Endodermal cell (in vitro differentiated cells): ENCODE measurements around the gene CCDC27. TPM values are rescaled to one million over a fixed set of nuclear protein-coding genes. Genes with fewer than 3 reads are reported as not detected.
A peak's percentile ranks its signal among the peaks of the same experiment; 100 is the strongest.

Source experiments
- DNase-seq: peaks from one replicate; pipeline ENCODE4 v3.0.0-alpha.2; 2017
- H3K27ac ChIP-seq: 2 replicates; pipeline ENCODE4 v1.5.1; 2013; ENCODE audit warnings: mild to moderate bottlenecking, low read depth, low read length, moderate library complexity
- H3K27me3 ChIP-seq: 2 replicates; pipeline ENCODE4 v1.6.1; 2013; ENCODE audit warnings: mild to moderate bottlenecking, low read length, moderate library complexity; ENCODE audit not compliant: insufficient read depth, control insufficient read depth, poor library complexity, severe bottlenecking
- H3K36me3 ChIP-seq: 2 replicates; pipeline ENCODE4 v1.7.0; 2013; ENCODE audit warnings: mild to moderate bottlenecking, low read length, moderate library complexity; ENCODE audit not compliant: control insufficient read depth, insufficient read depth
- H3K4me1 ChIP-seq: one replicate; pipeline ENCODE4 v1.7.0; 2013; ENCODE audit warnings: low read length; ENCODE audit not compliant: control insufficient read depth, insufficient read depth
- H3K4me3 ChIP-seq: 2 replicates; pipeline ENCODE4 v1.5.1; 2013; ENCODE audit warnings: mild to moderate bottlenecking, low read length, moderate library complexity
- H3K9ac ChIP-seq: 2 replicates; pipeline ENCODE4 v1.6.1; 2013; ENCODE audit warnings: mild to moderate bottlenecking, low read length, moderate library complexity; ENCODE audit not compliant: poor library complexity, severe bottlenecking; ENCODE audit errors: extremely low read depth
- H3K9me3 ChIP-seq: 2 replicates; pipeline ENCODE4 v1.6.1; 2013; ENCODE audit warnings: mild to moderate bottlenecking, low read length, moderate library complexity; ENCODE audit not compliant: control insufficient read depth
- H3K27ac Mint-ChIP-seq: 2 replicates; pipeline ENCODE4 v1.8.0; 2020; ENCODE audit warnings: mixed read lengths
- H3K27me3 Mint-ChIP-seq: 2 replicates; pipeline ENCODE4 v1.8.0; 2021; ENCODE audit warnings: mild to moderate bottlenecking, mixed read lengths; ENCODE audit not compliant: insufficient read depth
- H3K36me3 Mint-ChIP-seq: 2 replicates; pipeline ENCODE4 v1.8.0; 2020; ENCODE audit warnings: low read depth, mixed read lengths
- H3K4me1 Mint-ChIP-seq: 2 replicates; pipeline ENCODE4 v1.8.0; 2020; ENCODE audit warnings: mixed read lengths
- H3K4me3 Mint-ChIP-seq: 2 replicates; pipeline ENCODE4 v1.8.0; 2020; ENCODE audit warnings: mild to moderate bottlenecking, moderate library complexity, mixed read lengths
- H3K9me3 Mint-ChIP-seq: 2 replicates; pipeline ENCODE4 v1.8.0; 2020; ENCODE audit warnings: mild to moderate bottlenecking, mixed read lengths
- CTCF ChIP-seq: fragments of 200-600 bp; sonication (generic); conservative IDR thresholded peaks from 2 replicates; pipeline ENCODE4 v1.5.0; 2021; ENCODE audit warnings: antibody characterized with exemption, mild to moderate bottlenecking
- WGBS, 2 experiments: methylation state at CpG; one replicate each; pipeline versions ENCODE4 v1.1.5 to v1.1.7; 2013; ENCODE audit warnings: missing lambda C conversion rate in 2 of 2, mixed read lengths in 1 of 2; ENCODE audit not compliant: insufficient coverage in 1 of 2, insufficient read length in 1 of 2; 5-methylcytosine and 5-hydroxymethylcytosine counted together
- total RNA-seq, 2 donors: library from RNA; stranded (reverse); fragmentation: NEBNext Ultra II Directional in 1 of 2; extraction: Animal tissue kit (Norgen Biotek cat#: 25700) in 1 of 2; gene quantifications; 2 replicates in 1 of 2; 3 replicates in 1 of 2; pipeline ENCODE4 v1.2.1, GENCODE V29; 2021

Gene CCDC27
- total RNA-seq, 2 donors from 2014 or later = not detected

- Mint-ChIP-seq H3K27ac (no peak overlapping the region), H3K9me3 (no peaks in the 10 kb centered on the region), H3K36me3 (peaks cover 11% of the 10 kb centered on the region), H3K27me3 (peaks cover 4% of the 10 kb centered on the region), H3K4me3 (peak overlapping the region; percentile 39), H3K4me1 (no peaks in the 10 kb centered on the region)
- DNase-seq = peak; percentile 80
- Histone ChIP-seq H3K9ac (no peak overlapping the region), H3K36me3 (peaks cover 13% of the 10 kb centered on the region), H3K27ac (no peak overlapping the region), H3K27me3 (no peaks in the 10 kb centered on the region), H3K4me3 (no peak overlapping the region), H3K4me1 (no peaks in the 10 kb centered on the region), H3K9me3 (no peaks in the 10 kb centered on the region)
- 82 to 83% methylated on average over 17 to 37 of the region's 37 CpGs for WGBS, 2 experiments
- TF ChIP-seq CTCF = peak; percentile 39
These were observed 19.7 kb upstream of the CCDC27 start for GRCh38 chr1:3732434-3733093.

GRCh38 chr1:3733094-3733882 is 19.0 kb upstream of the CCDC27 start:
- Histone ChIP-seq H3K4me1 (no peaks in the 10 kb centered on the region), H3K9me3 (no peaks in the 10 kb centered on the region), H3K27ac (no peak overlapping the region), H3K36me3 (peaks cover 19% of the 10 kb centered on the region), H3K4me3 (no peak overlapping the region), H3K9ac (no peak overlapping the region), H3K27me3 (no peaks in the 10 kb centered on the region)
- H3K27ac Mint-ChIP-seq = no peak overlapping the region
- H3K27me3 Mint-ChIP-seq = peaks cover 4% of the 10 kb centered on the region
- no peaks in the 10 kb centered on the region for H3K4me1 Mint-ChIP-seq
- no peaks in the 10 kb centered on the region for H3K9me3 Mint-ChIP-seq
- peak overlapping the region; percentile 39 for H3K4me3 Mint-ChIP-seq
- TF ChIP-seq CTCF = no peak
- WGBS, 2 experiments = 91 to 93% methylated on average over 17 to 29 of the region's 29 CpGs
- DNase-seq = no peak
- peaks cover 18% of the 10 kb centered on the region for H3K36me3 Mint-ChIP-seq

GRCh38 chr1:3733883-3734589 is 18.2 kb upstream of the CCDC27 start:
- DNase-seq = no peak
- Mint-ChIP-seq H3K9me3 (no peaks in the 10 kb centered on the region), H3K4me3 (no peak overlapping the region), H3K4me1 (no peaks in the 10 kb centered on the region), H3K27me3 (no peaks in the 10 kb centered on the region), H3K36me3 (peaks cover 19% of the 10 kb centered on the region), H3K27ac (no peak overlapping the region)
- no peaks in the 10 kb centered on the region for H3K4me1 ChIP-seq
- no peak overlapping the region for H3K4me3 ChIP-seq
- TF ChIP-seq CTCF = no peak
- 94 to 97% methylated on average over 5 to 17 of the region's 17 CpGs for WGBS, 2 experiments
- H3K9me3 ChIP-seq = no peaks in the 10 kb centered on the region
- peaks cover 27% of the 10 kb centered on the region for H3K36me3 ChIP-seq
- no peak overlapping the region for H3K9ac ChIP-seq
- no peak overlapping the region for H3K27ac ChIP-seq
- H3K27me3 ChIP-seq = no peaks in the 10 kb centered on the region
